PFSK-1 (cell line): ENCODE data around the gene PPIL4.

Source experiments
- FOXP2 ChIP-seq: optimal IDR thresholded peaks from 2 replicates; pipeline ENCODE3; 2011; ENCODE audit warnings: borderline replicate concordance, control low read depth, inconsistent platforms; ENCODE audit not compliant: insufficient read depth; ENCODE audit errors: extremely low read length, extremely low read depth
- POLR2AphosphoS5 ChIP-seq: IDR thresholded peaks from 2 replicates; pipeline ENCODE4 v1.6.1; 2012; ENCODE audit warnings: low read depth, mild to moderate bottlenecking, control low read depth, low read length, moderate library complexity
- REST ChIP-seq, 2 experiments: IDR thresholded peaks; 2 replicates each; pipeline versions ENCODE4 v1.6.1 to v1.8.0; 2011 to 2012; ENCODE audit warnings: low read depth in 2 of 2, low read length in 2 of 2, control low read depth in 1 of 2, inconsistent platforms in 1 of 2, mild to moderate bottlenecking in 1 of 2, moderate library complexity in 1 of 2; ENCODE audit not compliant: insufficient read depth in 1 of 2
- SIN3A ChIP-seq: IDR thresholded peaks from 2 replicates; pipeline ENCODE4 v1.6.1; 2012; ENCODE audit warnings: mild to moderate bottlenecking, low read length, moderate library complexity, borderline replicate concordance; ENCODE audit not compliant: insufficient read depth
- TAF1 ChIP-seq: IDR thresholded peaks from 2 replicates; pipeline ENCODE4 v1.6.1; 2012; ENCODE audit warnings: low read length, control low read depth, borderline replicate concordance; ENCODE audit not compliant: insufficient read depth

Gene PPIL4

GRCh38 chr6:149541139-149541538, 4.7 kb downstream of the PPIL4 start:
- TF ChIP-seq TAF1 (no peak), POLR2AphosphoS5 (no peak), SIN3A (no peak), FOXP2 (no peak), REST (IDR thresholded peaks at IDR 0.05; ENCODE audit: insufficient read depth in 1 of 2, low read depth in 2 of 2, low read length in 2 of 2) (no peak)

- no peak for TF ChIP-seq SIN3A
- TF ChIP-seq FOXP2: no peak
- no peak for TF ChIP-seq POLR2AphosphoS5
- no peak for TF ChIP-seq TAF1
- TF ChIP-seq REST (IDR thresholded peaks at IDR 0.05; ENCODE audit: insufficient read depth in 1 of 2, low read depth in 2 of 2, low read length in 2 of 2): no peak
Observed at GRCh38 chr6:149534742-149535141, 11.1 kb downstream of the PPIL4 start.

- TF ChIP-seq POLR2AphosphoS5 (no peak), FOXP2 (no peak), TAF1 (no peak), REST (IDR thresholded peaks at IDR 0.05; ENCODE audit: insufficient read depth in 1 of 2, low read depth in 2 of 2, low read length in 2 of 2) (no peak), SIN3A (no peak)
Observed at GRCh38 chr6:149529650-149530049, 16.2 kb downstream of the PPIL4 start.

- no peak for TF ChIP-seq TAF1
- TF ChIP-seq SIN3A: no peak
- no peak for TF ChIP-seq FOXP2
- TF ChIP-seq POLR2AphosphoS5: no peak
- TF ChIP-seq REST (IDR thresholded peaks at IDR 0.05; ENCODE audit: insufficient read depth in 1 of 2, low read depth in 2 of 2, low read length in 2 of 2): no peak
Observed at GRCh38 chr6:149515494-149515893, 30.3 kb downstream of the PPIL4 start.

GRCh38 chr6:149513915-149514314, 31.9 kb downstream of the PPIL4 start:
- TF ChIP-seq REST (IDR thresholded peaks at IDR 0.05; ENCODE audit: insufficient read depth in 1 of 2, low read depth in 2 of 2, low read length in 2 of 2) (no peak), POLR2AphosphoS5 (no peak), TAF1 (no peak), SIN3A (no peak), FOXP2 (no peak)
